Hepatocyte (in vitro differentiated cells): ENCODE results near the gene STK32C. TPM values are rescaled to one million over a fixed set of nuclear protein-coding genes. Genes with fewer than 3 reads are reported as not detected.

Source experiments
- DNase-seq: peaks from one replicate; pipeline ENCODE4 v3.0.0-alpha.2; 2016; ENCODE audit warnings: low spot score
- H2AFZ ChIP-seq: fragments of 200-600 bp; sonication (generic); 2 replicates; pipeline ENCODE4 v1.6.0; 2016; ENCODE audit warnings: antibody characterized with exemption, mild to moderate bottlenecking
- H3K27ac ChIP-seq: fragments of 200-600 bp; sonication (generic); 2 replicates; pipeline ENCODE4 v1.5.1; 2016; ENCODE audit warnings: mild to moderate bottlenecking
- H3K27me3 ChIP-seq: fragments of 200-600 bp; sonication (generic); 2 replicates; pipeline ENCODE4 v1.6.1; 2016
- H3K36me3 ChIP-seq: fragments of 200-600 bp; sonication (generic); replicated peaks from 2 replicates; pipeline ENCODE4 v1.5.1; 2016; ENCODE audit warnings: low read depth; ENCODE audit not compliant: insufficient read depth
- H3K4me1 ChIP-seq: fragments of 200-600 bp; sonication (generic); 2 replicates; pipeline ENCODE4 v1.5.1; 2016; ENCODE audit warnings: mild to moderate bottlenecking, moderate library complexity; ENCODE audit not compliant: insufficient read depth
- H3K4me2 ChIP-seq: fragments of 200-600 bp; sonication (generic); 2 replicates; pipeline ENCODE4 v1.6.0; 2016
- H3K4me3 ChIP-seq: fragments of 200-600 bp; sonication (generic); 2 replicates; pipeline ENCODE4 v1.5.1; 2016; ENCODE audit warnings: mild to moderate bottlenecking
- H3K79me2 ChIP-seq: fragments of 200-600 bp; sonication (generic); 2 replicates; pipeline ENCODE4 v1.6.0; 2017; ENCODE audit warnings: mild to moderate bottlenecking
- H3K9me2 ChIP-seq: fragments of 200-600 bp; sonication (generic); replicated peaks from 2 replicates; pipeline ENCODE4 v1.6.0; 2017; ENCODE audit warnings: mild to moderate bottlenecking; ENCODE audit not compliant: insufficient read depth
- H3K9me3 ChIP-seq: fragments of 200-600 bp; sonication (generic); 2 replicates; pipeline ENCODE4 v1.5.1; 2016; ENCODE audit warnings: low read depth, mild to moderate bottlenecking
- H4K20me1 ChIP-seq: fragments of 200-600 bp; sonication (generic); 2 replicates; pipeline ENCODE4 v1.6.0; 2016; ENCODE audit warnings: mild to moderate bottlenecking; ENCODE audit not compliant: insufficient read depth, poor library complexity, severe bottlenecking
- EZH2 ChIP-seq: fragments of 200-600 bp; sonication (generic); IDR thresholded peaks from 2 replicates; pipeline ENCODE4 v1.6.1; 2016; ENCODE audit warnings: antibody characterized with exemption, mild to moderate bottlenecking, borderline replicate concordance
- EZH2phosphoT487 ChIP-seq: fragments of 200-600 bp; sonication (generic); IDR thresholded peaks from one replicate; pipeline ENCODE4 v1.6.1; 2018; ENCODE audit warnings: antibody characterized with exemption, mild to moderate bottlenecking, low read depth, moderate library complexity; ENCODE audit not compliant: unreplicated experiment, severe bottlenecking
- WGBS: methylation state at CpG from one replicate; pipeline ENCODE4 v1.1.6; 2016; ENCODE audit warnings: low lambda C conversion rate; ENCODE audit errors: missing lambda C conversion rate; 5-methylcytosine and 5-hydroxymethylcytosine counted together
- polyA plus RNA-seq: library from polyadenylated mRNA; unstranded; fragments of >200 nt; fragmentation: Nextera tagmentation; extraction: Ambion mirVana; gene quantifications from 2 replicates; pipeline ENCODE4 v1.2.1, GENCODE V29; 2016
- total RNA-seq: library from RNA; depleted of rRNA; stranded (reverse); fragments of >200 nt; gene quantifications from 2 replicates; pipeline ENCODE4 v1.2.3, GENCODE V29; 2014
- TF ChIP-seq, protein P1 (sequence below): fragments of 200-600 bp; sonication (generic); IDR thresholded peaks from 2 replicates; pipeline ENCODE4 v1.5.1; 2016; ENCODE audit warnings: antibody characterized with exemption, mild to moderate bottlenecking; ENCODE audit not compliant: poor library complexity

Gene STK32C
- total and polyA plus RNA-seq, 2 experiments from 2014 or later, result 7.9 to 12.2 TPM

GRCh38 chr10:132207536-132208461, 100.0 kb downstream of the STK32C start:
- no peak overlapping the region for H3K27ac ChIP-seq
- no peaks in the 10 kb centered on the region for H4K20me1 ChIP-seq
- H3K4me3 ChIP-seq, result no peak overlapping the region
- no peaks in the 10 kb centered on the region for H3K9me3 ChIP-seq
- no peaks in the 10 kb centered on the region for H3K36me3 ChIP-seq
- no peak for DNase-seq
- H3K79me2 ChIP-seq, result no peaks in the 10 kb centered on the region
- H3K4me2 ChIP-seq, result no peak overlapping the region
- TF ChIP-seq, protein P1, sequence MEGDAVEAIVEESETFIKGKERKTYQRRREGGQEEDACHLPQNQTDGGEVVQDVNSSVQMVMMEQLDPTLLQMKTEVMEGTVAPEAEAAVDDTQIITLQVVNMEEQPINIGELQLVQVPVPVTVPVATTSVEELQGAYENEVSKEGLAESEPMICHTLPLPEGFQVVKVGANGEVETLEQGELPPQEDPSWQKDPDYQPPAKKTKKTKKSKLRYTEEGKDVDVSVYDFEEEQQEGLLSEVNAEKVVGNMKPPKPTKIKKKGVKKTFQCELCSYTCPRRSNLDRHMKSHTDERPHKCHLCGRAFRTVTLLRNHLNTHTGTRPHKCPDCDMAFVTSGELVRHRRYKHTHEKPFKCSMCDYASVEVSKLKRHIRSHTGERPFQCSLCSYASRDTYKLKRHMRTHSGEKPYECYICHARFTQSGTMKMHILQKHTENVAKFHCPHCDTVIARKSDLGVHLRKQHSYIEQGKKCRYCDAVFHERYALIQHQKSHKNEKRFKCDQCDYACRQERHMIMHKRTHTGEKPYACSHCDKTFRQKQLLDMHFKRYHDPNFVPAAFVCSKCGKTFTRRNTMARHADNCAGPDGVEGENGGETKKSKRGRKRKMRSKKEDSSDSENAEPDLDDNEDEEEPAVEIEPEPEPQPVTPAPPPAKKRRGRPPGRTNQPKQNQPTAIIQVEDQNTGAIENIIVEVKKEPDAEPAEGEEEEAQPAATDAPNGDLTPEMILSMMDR, result no peak
- TF ChIP-seq EZH2phosphoT487 (no peak), EZH2 (no peak)
- H3K27me3 ChIP-seq, result no peaks in the 10 kb centered on the region
- no peaks in the 10 kb centered on the region for H3K9me2 ChIP-seq
- 93% methylated on average over 40 of the region's 48 CpGs for WGBS
- no peak overlapping the region for H2AFZ ChIP-seq
- H3K4me1 ChIP-seq, result no peaks in the 10 kb centered on the region

- H3K27me3 ChIP-seq, result no peaks in the 10 kb centered on the region
- 89% methylated on average over 29 of the region's 29 CpGs for WGBS
- H4K20me1 ChIP-seq, result no peaks in the 10 kb centered on the region
- H3K4me1 ChIP-seq, result no peaks in the 10 kb centered on the region
- H3K79me2 ChIP-seq, result no peaks in the 10 kb centered on the region
- H3K4me2 ChIP-seq, result no peak overlapping the region
- H3K9me2 ChIP-seq, result no peaks in the 10 kb centered on the region
- no peak overlapping the region for H2AFZ ChIP-seq
- no peaks in the 10 kb centered on the region for H3K9me3 ChIP-seq
- no peak overlapping the region for H3K27ac ChIP-seq
- H3K4me3 ChIP-seq, result no peak overlapping the region
- no peak for DNase-seq
- TF ChIP-seq, protein P1, result no peak
- TF ChIP-seq EZH2 (no peak), EZH2phosphoT487 (no peak)
- no peaks in the 10 kb centered on the region for H3K36me3 ChIP-seq
Observed at GRCh38 chr10:132206806-132207535, 100.8 kb downstream of the STK32C start.

GRCh38 chr10:132206377-132206745, 101.4 kb downstream of the STK32C start:
- no peak overlapping the region for H3K4me2 ChIP-seq
- WGBS, result 90% methylated on average over 11 of the region's 11 CpGs
- H4K20me1 ChIP-seq, result no peaks in the 10 kb centered on the region
- no peak overlapping the region for H2AFZ ChIP-seq
- no peak overlapping the region for H3K27ac ChIP-seq
- no peaks in the 10 kb centered on the region for H3K27me3 ChIP-seq
- H3K79me2 ChIP-seq, result no peaks in the 10 kb centered on the region
- H3K4me3 ChIP-seq, result no peak overlapping the region
- no peaks in the 10 kb centered on the region for H3K4me1 ChIP-seq
- H3K36me3 ChIP-seq, result no peaks in the 10 kb centered on the region
- H3K9me2 ChIP-seq, result no peaks in the 10 kb centered on the region
- DNase-seq, result no peak
- TF ChIP-seq, protein P1, result no peak
- TF ChIP-seq EZH2phosphoT487, result no peak
- no peak for TF ChIP-seq EZH2
- no peaks in the 10 kb centered on the region for H3K9me3 ChIP-seq
